Stimulated activated CD4-positive, alpha-beta T cell treated with anti-CD3 and anti-CD28 coated beads, Interleukin-1b, Interleukin-23, amount 100 ng/mL, for 1 hour (primary cell): ENCODE data around the gene ZNF710.
A peak's percentile ranks its signal among the peaks of the same experiment; 100 is the strongest.

Source experiments
- DNase-seq, 2 donors: peaks; one replicate each; pipeline ENCODE4 v3.0.0-alpha.2; 2020; ENCODE audit warnings: low read depth in 2 of 2

Gene ZNF710

GRCh38 chr15:90080818-90081393, 79.8 kb downstream of the ZNF710 start:
- no peak for DNase-seq

- no peak for DNase-seq
These were observed 81.1 kb downstream of the ZNF710 start for GRCh38 chr15:90082140-90082715.

- no peak for DNase-seq
These were observed 82.3 kb downstream of the ZNF710 start for GRCh38 chr15:90083419-90083818.

GRCh38 chr15:90083954-90084607, 83.0 kb downstream of the ZNF710 start:
- no peak for DNase-seq

GRCh38 chr15:90084876-90085423, 83.8 kb downstream of the ZNF710 start:
- no peak for DNase-seq

GRCh38 chr15:90085565-90085964, 84.4 kb downstream of the ZNF710 start:
- DNase-seq: no peak

- DNase-seq: peak in 1 of 2 donors; percentile 33
These were observed 85.7 kb downstream of the ZNF710 start for GRCh38 chr15:90086868-90087268.

GRCh38 chr15:90087454-90088154, 86.5 kb downstream of the ZNF710 start:
- no peak for DNase-seq

GRCh38 chr15:90090226-90090848, 89.2 kb downstream of the ZNF710 start:
- no peak for DNase-seq

GRCh38 chr15:90091156-90091931, 90.2 kb downstream of the ZNF710 start:
- DNase-seq: no peak

GRCh38 chr15:90095521-90095959, 94.4 kb downstream of the ZNF710 start:
- no peak for DNase-seq

GRCh38 chr15:90097475-90097874, 96.4 kb downstream of the ZNF710 start:
- no peak for DNase-seq

- DNase-seq: no peak
These were observed 98.1 kb downstream of the ZNF710 start for GRCh38 chr15:90099072-90099867.

GRCh38 chr15:90099868-90100831, 99.0 kb downstream of the ZNF710 start:
- DNase-seq: no peak

- DNase-seq: no peak
These were observed 100.2 kb downstream of the ZNF710 start for GRCh38 chr15:90101130-90101968.

- DNase-seq: peak in 1 of 2 donors; percentile 44
These were observed 101.1 kb downstream of the ZNF710 start, which contains the start of gene IDH2 for GRCh38 chr15:90101969-90102890. Gene IDH2, minus strand, starts transcription at chr15:90102468. Its CDS starts 78 bp downstream, at chr15:90102390.
